ENCODE results near the gene IL1RL2.

Gene IL1RL2

GRCh38 chr2:102239344-102239743 is 52.5 kb downstream of the IL1RL2 start:
- Histone ChIP-seq H3K27me3 (ENCODE audit: insufficient read depth, low read length, poor library complexity) (no peaks in the 10 kb centered on the region), H3K27ac (ENCODE audit: low read depth, low read length) (no peak overlapping the region), H3K18ac (ENCODE audit: low read length) (no peak overlapping the region), H3K9ac (ENCODE audit: low read length) (no peak overlapping the region), H3K56ac (ENCODE audit: low read length) (no peak overlapping the region), H4K8ac (ENCODE audit: low read depth, low read length) (no peak overlapping the region), H4K5ac (ENCODE audit: low read length) (no peak overlapping the region), H2BK5ac (ENCODE audit: low read length) (no peak overlapping the region), H2BK120ac (ENCODE audit: low read depth, low read length) (no peak overlapping the region), H3K4me3 (ENCODE audit: low read length) (no peak overlapping the region), H2BK15ac (replicated peaks; ENCODE audit: low read depth) (no peak overlapping the region), H3K4ac (ENCODE audit: low read depth, low read length) (no peak overlapping the region), H3K23ac (ENCODE audit: low read length) (no peak overlapping the region), H3K4me1 (ENCODE audit: control insufficient read depth, low read depth, low read length) (no peaks in the 10 kb centered on the region), H3K79me1 (ENCODE audit: low read length) (no peaks in the 10 kb centered on the region), H2AK5ac (ENCODE audit: low read length) (no peak overlapping the region), H3K4me2 (ENCODE audit: low read length) (no peak overlapping the region), H3K36me3 (ENCODE audit: control insufficient read depth, insufficient read depth, low read length) (no peaks in the 10 kb centered on the region), H3K79me2 (ENCODE audit: control insufficient read depth, insufficient read depth, low read length) (no peaks in the 10 kb centered on the region)
- no CpG with 5 or more reads among the region's 7 CpGs for WGBS (ENCODE audit: extremely low coverage, insufficient coverage, low lambda C conversion rate)
- no peak for DNase-seq

- Histone ChIP-seq H3K27me3 (ENCODE audit: insufficient read depth, low read length, poor library complexity) (no peaks in the 10 kb centered on the region), H3K27ac (ENCODE audit: low read depth, low read length) (peak overlapping the region; percentile 20), H2AK5ac (ENCODE audit: low read length) (no peak overlapping the region), H3K18ac (ENCODE audit: low read length) (peak overlapping the region; percentile 22), H4K5ac (ENCODE audit: low read length) (no peak overlapping the region), H3K4me1 (ENCODE audit: control insufficient read depth, low read depth, low read length) (no peaks in the 10 kb centered on the region), H3K9ac (ENCODE audit: low read length) (no peak overlapping the region), H3K79me2 (ENCODE audit: control insufficient read depth, insufficient read depth, low read length) (no peaks in the 10 kb centered on the region), H3K56ac (ENCODE audit: low read length) (no peak overlapping the region), H2BK120ac (ENCODE audit: low read depth, low read length) (peak overlapping the region; percentile 32), H2BK15ac (replicated peaks; ENCODE audit: low read depth) (no peak overlapping the region), H3K36me3 (ENCODE audit: control insufficient read depth, insufficient read depth, low read length) (no peaks in the 10 kb centered on the region), H3K79me1 (ENCODE audit: low read length) (no peaks in the 10 kb centered on the region), H3K4me2 (ENCODE audit: low read length) (no peak overlapping the region), H3K4ac (ENCODE audit: low read depth, low read length) (no peak overlapping the region), H4K8ac (ENCODE audit: low read depth, low read length) (no peak overlapping the region), H3K4me3 (ENCODE audit: low read length) (no peak overlapping the region), H2BK5ac (ENCODE audit: low read length) (no peak overlapping the region), H3K23ac (ENCODE audit: low read length) (no peak overlapping the region)
- DNase-seq = peak; percentile 87
- no CpG with 5 or more reads among the region's 22 CpGs for WGBS (ENCODE audit: extremely low coverage, insufficient coverage, low lambda C conversion rate)
These were observed 54.0 kb downstream of the IL1RL2 start for GRCh38 chr2:102240640-102241370.

DNA sequence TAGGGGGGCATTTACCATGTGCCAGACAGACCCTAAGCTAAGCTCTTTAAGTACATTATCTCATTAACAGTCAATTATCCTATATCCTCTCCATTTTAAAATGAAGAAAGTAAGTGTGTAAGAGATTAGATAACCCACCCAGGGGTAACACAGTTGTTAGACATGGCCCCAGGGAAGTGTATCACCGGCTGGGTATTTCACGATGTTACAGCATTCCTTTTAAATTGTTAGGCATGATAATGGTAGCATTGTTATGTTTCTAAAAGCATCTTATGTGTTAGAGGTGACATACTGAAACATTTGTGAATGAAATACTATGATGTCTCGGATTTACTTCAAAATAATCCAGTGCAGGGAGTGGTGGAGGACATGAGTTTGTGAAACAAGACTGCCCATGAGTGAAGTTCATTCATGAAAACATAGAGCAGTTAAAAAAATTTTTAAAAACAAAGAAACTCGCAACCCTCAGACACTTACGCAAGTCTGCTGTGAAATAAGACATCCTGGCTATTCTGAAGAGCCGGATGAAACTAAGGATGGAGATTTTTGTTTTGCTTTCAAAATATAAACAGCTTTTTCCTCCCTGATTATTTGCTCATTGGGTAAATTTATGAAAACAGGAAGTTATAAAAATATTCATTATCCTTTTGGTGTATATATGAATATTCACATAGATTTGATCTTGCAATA is 54.9 kb downstream of the IL1RL2 start:
- H3K4me2 ChIP-seq (ENCODE audit: low read length) = no peak overlapping the region
- H3K79me1 ChIP-seq (ENCODE audit: low read length) = no peaks in the 10 kb centered on the region
- H3K4ac ChIP-seq (ENCODE audit: low read depth, low read length) = no peak overlapping the region
- no peak overlapping the region for H3K4me3 ChIP-seq (ENCODE audit: low read length)
- no peak overlapping the region for H3K23ac ChIP-seq (ENCODE audit: low read length)
- no peaks in the 10 kb centered on the region for H3K36me3 ChIP-seq (ENCODE audit: control insufficient read depth, insufficient read depth, low read length)
- H3K79me2 ChIP-seq (ENCODE audit: control insufficient read depth, insufficient read depth, low read length) = no peaks in the 10 kb centered on the region
- no peak overlapping the region for H3K9ac ChIP-seq (ENCODE audit: low read length)
- peak; percentile 78 for DNase-seq
- no CpG with 5 or more reads among the region's 6 CpGs for WGBS (ENCODE audit: extremely low coverage, insufficient coverage, low lambda C conversion rate)
- no peak overlapping the region for H3K27ac ChIP-seq (ENCODE audit: low read depth, low read length)
- H4K5ac ChIP-seq (ENCODE audit: low read length) = no peak overlapping the region
- H3K56ac ChIP-seq (ENCODE audit: low read length) = no peak overlapping the region
- no peak overlapping the region for H2BK15ac ChIP-seq (replicated peaks; ENCODE audit: low read depth)
- H2AK5ac ChIP-seq (ENCODE audit: low read length) = no peak overlapping the region
- no peaks in the 10 kb centered on the region for H3K4me1 ChIP-seq (ENCODE audit: control insufficient read depth, low read depth, low read length)
- no peak overlapping the region for H3K18ac ChIP-seq (ENCODE audit: low read length)
- H2BK5ac ChIP-seq (ENCODE audit: low read length) = no peak overlapping the region
- H4K8ac ChIP-seq (ENCODE audit: low read depth, low read length) = no peak overlapping the region
- no peaks in the 10 kb centered on the region for H3K27me3 ChIP-seq (ENCODE audit: insufficient read depth, low read length, poor library complexity)
- no peak overlapping the region for H2BK120ac ChIP-seq (ENCODE audit: low read depth, low read length)

GRCh38 chr2:102245266-102246151 is 58.7 kb downstream of the IL1RL2 start:
- Histone ChIP-seq H4K5ac (ENCODE audit: low read length) (no peak overlapping the region), H2BK120ac (ENCODE audit: low read depth, low read length) (no peak overlapping the region), H3K79me1 (ENCODE audit: low read length) (no peaks in the 10 kb centered on the region), H3K79me2 (ENCODE audit: control insufficient read depth, insufficient read depth, low read length) (no peaks in the 10 kb centered on the region), H3K4me3 (ENCODE audit: low read length) (no peak overlapping the region), H3K36me3 (ENCODE audit: control insufficient read depth, insufficient read depth, low read length) (no peaks in the 10 kb centered on the region), H3K18ac (ENCODE audit: low read length) (no peak overlapping the region), H3K9ac (ENCODE audit: low read length) (no peak overlapping the region), H2BK5ac (ENCODE audit: low read length) (no peak overlapping the region), H3K23ac (ENCODE audit: low read length) (no peak overlapping the region), H3K4ac (ENCODE audit: low read depth, low read length) (no peak overlapping the region), H2AK5ac (ENCODE audit: low read length) (no peak overlapping the region), H3K4me1 (ENCODE audit: control insufficient read depth, low read depth, low read length) (no peaks in the 10 kb centered on the region), H3K56ac (ENCODE audit: low read length) (no peak overlapping the region), H2BK15ac (replicated peaks; ENCODE audit: low read depth) (no peak overlapping the region), H4K8ac (ENCODE audit: low read depth, low read length) (no peak overlapping the region), H3K27me3 (ENCODE audit: insufficient read depth, low read length, poor library complexity) (no peaks in the 10 kb centered on the region), H3K27ac (ENCODE audit: low read depth, low read length) (no peak overlapping the region), H3K4me2 (ENCODE audit: low read length) (no peak overlapping the region)
- peak; percentile 40 for DNase-seq
- no CpG with 5 or more reads among the region's 27 CpGs for WGBS (ENCODE audit: extremely low coverage, insufficient coverage, low lambda C conversion rate)

DNA sequence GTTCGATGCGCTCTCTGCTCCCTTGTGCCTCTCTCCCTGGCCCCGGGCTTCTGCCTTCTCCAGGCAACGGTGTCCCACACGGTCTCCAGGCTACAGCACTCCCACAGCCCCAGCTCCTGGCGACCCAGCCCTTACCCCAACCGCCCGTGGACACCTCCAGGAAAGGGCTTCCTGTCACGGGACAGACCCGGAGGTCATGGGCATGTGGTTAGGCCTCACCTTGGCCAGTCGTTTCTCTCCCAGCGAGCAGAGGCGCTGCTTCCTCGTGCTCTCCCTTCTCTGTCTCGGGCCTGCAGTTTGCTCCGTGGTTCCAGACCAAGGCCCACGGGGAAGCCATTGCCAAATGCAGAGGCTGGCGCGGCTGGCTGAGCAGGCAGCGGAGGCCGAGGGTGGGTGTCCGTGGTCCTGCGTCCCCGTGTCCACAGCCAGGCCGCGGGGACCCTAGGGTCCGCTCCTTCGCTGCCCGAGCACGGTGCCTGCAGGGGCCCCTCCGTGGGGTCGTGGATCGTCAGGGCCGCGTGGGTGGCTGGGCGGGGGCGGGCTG is 63.5 kb downstream of the IL1RL2 start:
- H3K4ac ChIP-seq (ENCODE audit: low read depth, low read length) = no peak overlapping the region
- no peaks in the 10 kb centered on the region for H3K27me3 ChIP-seq (ENCODE audit: insufficient read depth, low read length, poor library complexity)
- no peak overlapping the region for H4K8ac ChIP-seq (ENCODE audit: low read depth, low read length)
- H2AK5ac ChIP-seq (ENCODE audit: low read length) = no peak overlapping the region
- no peak overlapping the region for H3K9ac ChIP-seq (ENCODE audit: low read length)
- no peak overlapping the region for H3K56ac ChIP-seq (ENCODE audit: low read length)
- H3K4me2 ChIP-seq (ENCODE audit: low read length) = no peak overlapping the region
- WGBS (ENCODE audit: extremely low coverage, insufficient coverage, low lambda C conversion rate) = no CpG with 5 or more reads among the region's 37 CpGs
- H3K4me1 ChIP-seq (ENCODE audit: control insufficient read depth, low read depth, low read length) = no peaks in the 10 kb centered on the region
- H2BK5ac ChIP-seq (ENCODE audit: low read length) = no peak overlapping the region
- no peak overlapping the region for H3K4me3 ChIP-seq (ENCODE audit: low read length)
- no peak overlapping the region for H4K5ac ChIP-seq (ENCODE audit: low read length)
- H3K36me3 ChIP-seq (ENCODE audit: control insufficient read depth, insufficient read depth, low read length) = no peaks in the 10 kb centered on the region
- no peak overlapping the region for H2BK120ac ChIP-seq (ENCODE audit: low read depth, low read length)
- no peak overlapping the region for H3K27ac ChIP-seq (ENCODE audit: low read depth, low read length)
- H2BK15ac ChIP-seq (replicated peaks; ENCODE audit: low read depth) = no peak overlapping the region
- H3K79me1 ChIP-seq (ENCODE audit: low read length) = no peaks in the 10 kb centered on the region
- H3K23ac ChIP-seq (ENCODE audit: low read length) = no peak overlapping the region
- no peak overlapping the region for H3K18ac ChIP-seq (ENCODE audit: low read length)
- DNase-seq = no peak
- H3K79me2 ChIP-seq (ENCODE audit: control insufficient read depth, insufficient read depth, low read length) = no peaks in the 10 kb centered on the region

Measured in mesendoderm (in vitro differentiated cells).